GM19238 (cell line): ENCODE measurements around the gene SAP130.

ENCODE experiments used
- DNase-seq: peaks from one replicate; pipeline ENCODE4 v3.0.0; 2011; ENCODE audit warnings: low spot score; ENCODE audit not compliant: insufficient read length

SAP130 gene

GRCh38 chr2:128026448-128027277 is 1.2 kb downstream of the SAP130 start:
- DNase-seq: no peak

- DNase-seq: no peak
Observed at GRCh38 chr2:128024816-128025215, 3.0 kb downstream of the SAP130 start.

DNA sequence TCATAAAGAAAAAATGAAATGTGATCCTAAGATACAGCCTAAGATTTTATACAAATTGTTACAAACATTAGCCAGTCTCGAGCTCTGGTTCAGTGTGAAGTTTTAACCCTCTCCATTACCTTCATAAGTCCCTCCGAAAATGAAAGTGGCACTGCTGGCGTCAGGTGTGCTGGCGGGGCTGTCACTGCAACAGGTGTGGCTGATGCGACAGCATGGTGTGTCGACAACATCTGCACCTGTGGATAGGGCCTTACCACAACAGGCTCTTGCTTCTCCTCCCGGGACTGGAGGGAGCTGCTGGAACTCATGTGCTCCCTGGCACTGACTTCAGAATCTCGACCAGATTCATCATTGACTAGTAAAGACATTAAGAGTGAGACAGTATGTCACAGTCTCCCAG is 10.3 kb downstream of the SAP130 start:
- no peak for DNase-seq

DNA sequence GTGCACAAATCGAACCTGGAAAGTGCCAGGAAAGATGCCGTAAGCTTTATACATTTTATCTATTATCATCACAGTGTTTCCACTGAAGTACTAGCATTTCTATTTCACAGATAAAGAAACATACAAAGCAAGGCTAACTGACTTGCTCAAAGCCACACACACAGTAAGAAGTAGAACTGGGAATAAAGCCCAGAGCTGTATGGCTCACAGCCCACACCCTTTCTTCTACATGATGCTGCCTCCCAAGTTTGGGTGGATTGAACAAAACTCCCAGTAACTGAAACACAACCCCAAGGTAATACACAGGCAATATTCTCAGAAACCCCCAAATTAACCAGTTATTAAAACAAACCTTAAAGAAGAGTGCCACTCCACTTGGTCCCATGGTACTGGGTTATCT is 11.2 kb downstream of the SAP130 start:
- no peak for DNase-seq

DNA sequence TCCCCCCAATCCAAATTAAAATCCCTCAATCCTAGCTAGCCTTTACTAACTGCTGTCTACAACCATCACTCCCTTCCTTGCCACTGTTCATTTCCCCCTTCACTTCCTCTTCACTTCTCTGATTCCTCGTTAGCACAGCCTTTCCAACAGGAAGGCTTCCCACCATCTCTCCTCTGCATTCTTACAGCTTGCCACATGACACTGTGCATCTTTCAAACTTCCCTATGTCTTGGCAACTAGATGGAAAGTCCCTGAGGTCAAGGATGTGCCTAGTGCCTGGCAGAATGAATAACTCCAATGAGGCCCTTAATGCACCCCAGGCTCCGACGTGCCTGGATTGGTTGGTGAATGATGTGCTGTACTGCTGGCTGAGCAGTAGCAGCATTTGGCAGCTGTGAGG is 15.2 kb downstream of the SAP130 start:
- DNase-seq: no peak

GRCh38 chr2:128008074-128008672 is 19.7 kb downstream of the SAP130 start:
- DNase-seq: no peak

- DNase-seq: no peak
Observed at GRCh38 chr2:128004509-128004908, 23.4 kb downstream of the SAP130 start.

GRCh38 chr2:128003463-128003862 is 24.4 kb downstream of the SAP130 start:
- no peak for DNase-seq

GRCh38 chr2:127996160-127996559 is 31.7 kb downstream of the SAP130 start:
- no peak for DNase-seq

DNA sequence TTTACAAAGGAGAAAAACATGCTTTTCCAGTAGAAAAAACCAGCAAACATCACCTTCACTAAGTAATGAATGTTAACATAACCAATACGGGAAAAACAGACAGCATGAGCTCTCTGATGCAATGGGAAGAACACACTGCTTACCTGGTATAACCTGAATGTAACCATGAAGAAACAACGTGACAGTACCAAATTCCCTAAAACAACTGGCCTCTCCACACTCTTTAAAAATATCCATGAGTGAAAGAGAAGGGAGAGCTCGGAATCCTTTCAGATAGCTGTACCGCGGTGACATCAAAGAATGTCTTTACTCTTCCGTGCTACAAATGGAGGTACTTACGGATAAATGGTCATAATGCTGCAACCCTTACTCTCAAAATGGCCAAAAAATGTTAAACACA is 32.1 kb downstream of the SAP130 start:
- no peak for DNase-seq

- DNase-seq: no peak
Observed at GRCh38 chr2:127993659-127994058, 34.2 kb downstream of the SAP130 start.

DNA sequence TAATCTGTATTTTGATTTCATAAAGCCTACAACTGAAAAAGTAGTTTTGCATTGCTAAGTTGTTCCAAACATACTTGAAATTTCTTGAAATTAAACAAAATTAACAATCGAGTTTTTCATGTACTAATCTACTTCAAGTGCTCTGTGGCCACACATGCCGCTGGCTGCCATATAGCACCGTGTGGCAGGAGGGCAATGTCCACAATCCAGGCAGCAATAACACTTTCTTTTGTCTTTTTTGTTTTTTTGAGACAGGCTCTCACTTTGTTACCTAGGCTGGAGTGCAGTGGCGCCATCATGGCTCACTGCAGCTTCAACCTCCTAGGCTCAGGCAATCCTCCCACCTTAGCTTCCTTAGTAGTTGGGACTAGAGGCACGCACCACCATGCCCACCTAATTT is 36.1 kb downstream of the SAP130 start:
- DNase-seq: no peak

- DNase-seq: no peak
Observed at GRCh38 chr2:127986548-127987079, 41.2 kb downstream of the SAP130 start.

DNA sequence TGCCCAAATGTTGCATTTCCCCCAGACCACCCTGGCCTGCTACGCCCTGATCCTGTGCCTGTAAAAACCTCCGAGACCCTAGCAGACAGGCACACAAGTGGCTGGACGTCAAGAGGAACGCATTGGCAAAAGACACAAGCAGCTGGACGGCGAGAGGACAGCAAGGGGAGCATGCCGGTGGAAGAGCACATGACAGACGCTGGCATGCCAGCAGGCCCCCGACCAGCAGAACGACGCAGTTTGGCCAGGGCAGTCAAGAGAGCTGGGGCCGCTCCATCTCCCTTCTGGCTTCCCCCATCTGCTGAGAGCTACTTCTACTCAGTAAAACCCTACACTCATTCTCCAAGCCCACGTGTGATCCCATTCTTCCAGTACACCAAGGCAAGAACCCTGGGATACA is 42.1 kb downstream of the SAP130 start:
- no peak for DNase-seq

GRCh38 chr2:127985026-127985734 is 42.7 kb downstream of the SAP130 start:
- DNase-seq: no peak

DNA sequence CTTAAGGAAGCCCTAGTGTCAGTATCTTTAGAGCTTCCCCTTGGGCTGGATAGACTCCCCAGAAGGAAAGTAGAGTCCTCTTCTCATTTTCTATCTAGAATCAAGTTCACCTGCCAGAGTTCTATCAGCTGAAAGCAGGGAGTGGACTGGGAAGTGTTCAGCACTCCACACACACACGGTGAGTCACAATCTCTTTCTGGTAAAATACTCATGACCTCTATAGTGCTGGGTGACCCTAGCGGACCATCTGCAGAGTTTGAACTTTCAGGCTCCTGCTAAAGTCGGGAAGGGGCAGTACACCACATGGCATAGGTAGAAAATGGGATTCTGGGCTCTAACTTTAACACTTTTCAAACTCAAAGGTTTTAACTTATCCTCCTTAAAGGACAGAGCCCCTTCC is 43.3 kb downstream of the SAP130 start:
- no peak for DNase-seq

- no peak for DNase-seq
Observed at GRCh38 chr2:127969446-127969845, 58.4 kb downstream of the SAP130 start.

DNA sequence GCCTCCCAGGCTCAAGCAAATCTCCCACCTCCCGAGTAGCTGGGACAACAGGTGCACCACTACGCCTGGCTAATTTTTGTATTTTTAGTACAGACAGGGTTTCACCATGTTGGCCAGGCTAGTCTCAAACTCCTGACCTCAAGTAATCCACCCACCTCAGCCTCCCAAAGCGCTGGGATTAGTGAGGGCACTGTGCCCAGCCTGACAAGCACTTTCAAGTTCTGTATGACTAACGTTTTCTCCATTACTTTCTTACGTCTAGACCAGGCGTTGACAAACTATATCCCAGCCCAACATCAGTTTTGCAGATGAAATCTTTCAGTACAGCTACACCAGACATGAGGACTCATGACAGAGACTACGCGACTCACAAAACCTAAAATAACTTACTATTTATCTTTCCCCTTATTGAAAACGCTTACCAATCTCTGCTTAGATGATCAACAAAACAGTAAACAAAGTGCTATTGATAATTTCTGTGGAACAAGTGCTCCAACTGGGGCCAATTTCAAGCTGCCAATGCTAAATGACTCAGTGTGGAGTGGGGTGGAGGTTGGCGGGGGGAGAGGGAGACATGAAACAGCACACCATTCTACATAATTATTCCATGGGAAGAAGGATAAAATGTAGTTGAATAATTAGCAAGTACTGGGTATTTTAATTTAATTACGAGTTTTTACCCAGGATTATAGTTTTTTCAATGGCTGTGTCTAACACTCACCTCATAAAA is 59.1 kb downstream of the SAP130 start:
- no peak for DNase-seq

DNA sequence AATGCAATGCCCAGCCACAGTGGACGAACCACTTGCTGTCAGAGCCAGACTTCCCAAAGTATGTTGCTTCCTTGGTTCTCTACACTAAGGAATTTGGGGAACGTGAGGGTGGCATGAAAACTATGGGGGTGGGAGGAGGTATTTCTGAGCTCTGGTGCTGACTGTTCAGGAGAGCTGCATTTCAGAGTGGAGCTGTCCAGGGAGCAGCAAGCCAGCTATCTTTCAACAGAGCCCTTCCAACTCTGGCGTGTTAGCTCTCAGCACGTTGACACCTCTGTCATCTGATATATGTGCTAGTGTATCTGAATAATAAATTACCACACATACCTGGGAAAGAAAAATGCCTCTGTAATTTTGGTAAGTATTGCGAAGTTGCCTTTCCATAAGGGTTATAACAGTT is 66.1 kb downstream of the SAP130 start:
- DNase-seq: no peak

DNA sequence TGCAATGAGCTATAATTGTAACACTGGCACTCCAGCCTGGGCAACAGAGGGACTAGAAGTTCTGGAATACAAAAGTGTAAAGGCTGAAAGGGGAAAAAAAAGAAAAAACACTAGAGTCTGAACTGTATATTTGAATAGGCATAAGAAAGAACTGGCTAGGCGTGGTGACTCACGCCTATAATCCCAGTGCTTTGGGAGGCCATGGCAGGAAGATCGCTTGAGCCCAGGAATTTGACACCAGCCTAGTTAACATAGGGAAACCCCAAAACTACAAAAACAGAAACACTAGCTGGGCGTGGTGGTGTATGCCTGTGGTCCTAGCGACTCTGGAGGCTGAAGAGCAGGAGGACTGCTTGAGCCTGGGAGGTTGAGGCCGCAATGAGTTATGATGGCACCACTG is 70.6 kb downstream of the SAP130 start:
- no peak for DNase-seq

- no peak for DNase-seq
Observed at GRCh38 chr2:127954857-127955256, 73.0 kb downstream of the SAP130 start.

- DNase-seq: no peak
Observed at GRCh38 chr2:127953849-127954248, 74.0 kb downstream of the SAP130 start.
